Left ventricle myocardium inferior (tissue), 1 donor: ENCODE measurements around the gene SLC16A8. TPM values are rescaled to one million over a fixed set of nuclear protein-coding genes. Genes with fewer than 3 reads are reported as not detected.
A peak's percentile ranks its signal among the peaks of the same experiment; 100 is the strongest.

Experiments
- DNase-seq: peaks from one replicate; pipeline ENCODE4 v3.0.0-alpha.2; 2020
- H3K27ac ChIP-seq: fragments of 200-600 bp; replicated peaks from 2 replicates; pipeline ENCODE4 v1.8.0; 2021
- H3K27me3 ChIP-seq: fragments of 200-600 bp; 2 replicates; pipeline ENCODE4 v1.8.0; 2021; ENCODE audit warnings: low read depth
- H3K36me3 ChIP-seq: fragments of 200-600 bp; 2 replicates; pipeline ENCODE4 v1.8.0; 2021
- H3K4me1 ChIP-seq: fragments of 200-600 bp; 2 replicates; pipeline ENCODE4 v1.8.0; 2021
- H3K4me3 ChIP-seq: fragments of 200-600 bp; 2 replicates; pipeline ENCODE4 v1.8.0; 2021; ENCODE audit warnings: mild to moderate bottlenecking, moderate library complexity
- H3K9me3 ChIP-seq: fragments of 200-600 bp; replicated peaks from 2 replicates; pipeline ENCODE4 v1.8.0; 2021
- intact Hi-C: fragments of 100-400 bp; cut with micrococcal nuclease; formaldehyde crosslinking; loops from one replicate; pipeline ENCODE4 v1.11.0; 2022
- total RNA-seq: library from RNA; stranded (reverse); fragmentation: NEBNext Ultra II Directional; extraction: Animal tissue kit (Norgen Biotek cat#: 25700); gene quantifications from one replicate; pipeline ENCODE4 v1.2.1, GENCODE V29; 2021
- TF ChIP-seq, protein P1 (sequence below): fragments of 200-600 bp; IDR thresholded peaks from 2 replicates; pipeline ENCODE4 v1.8.0; 2021; ENCODE audit warnings: antibody characterized with exemption, mild to moderate bottlenecking, borderline replicate concordance
- donor health status: DM: no; HTN: yes; CAD: no; lungs with severe emphysema.

SLC16A8 gene
- total RNA-seq, 1 donor from 2014 or later = not detected

DNA sequence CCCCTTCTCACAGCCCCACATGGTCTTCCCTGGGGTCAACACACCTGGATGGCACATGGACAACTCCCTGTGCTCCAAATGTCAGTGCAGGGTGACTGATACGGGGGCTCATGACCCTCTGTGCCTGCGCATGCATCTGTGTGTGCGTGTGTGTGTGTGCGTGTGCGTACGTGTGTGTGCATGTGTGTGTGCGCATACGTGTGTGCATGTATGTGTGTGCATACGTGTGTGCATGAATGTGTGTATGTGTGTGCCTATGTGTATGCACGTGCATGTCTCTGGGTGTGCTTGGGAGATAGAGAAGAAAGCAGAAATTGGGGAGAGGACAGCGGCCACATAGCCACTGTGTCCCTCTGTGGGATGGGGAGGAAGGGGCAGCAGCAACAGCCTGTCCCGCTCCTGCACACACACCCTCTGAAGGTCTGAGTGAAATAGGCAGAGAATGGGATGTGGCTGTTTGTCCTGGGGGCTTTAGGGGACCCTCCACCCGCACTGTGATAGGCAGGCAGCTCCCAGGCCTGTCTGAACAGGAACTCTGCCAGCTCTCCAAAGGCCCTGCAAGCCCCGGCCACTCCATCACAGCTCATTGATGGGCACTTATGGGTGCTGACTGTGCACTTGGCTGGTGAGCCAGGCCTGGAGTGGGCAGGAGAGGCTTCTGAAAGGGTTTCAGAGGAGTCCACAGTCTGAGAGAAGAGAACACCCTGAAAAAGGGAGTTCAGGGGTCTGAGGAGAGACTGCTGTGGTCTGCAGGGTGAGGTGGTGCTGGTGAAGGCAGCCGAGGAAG, 55.4 kb downstream of the SLC16A8 start:
- Histone ChIP-seq H3K27me3 (no peaks in the 10 kb centered on the region), H3K9me3 (no peaks in the 10 kb centered on the region), H3K36me3 (no peaks in the 10 kb centered on the region), H3K4me3 (no peak overlapping the region), H3K27ac (peak overlapping the region; percentile 48), H3K4me1 (peaks cover 10% of the 10 kb centered on the region)
- DNase-seq = no peak
- intact Hi-C loops = no loop called here
- TF ChIP-seq, protein P1, sequence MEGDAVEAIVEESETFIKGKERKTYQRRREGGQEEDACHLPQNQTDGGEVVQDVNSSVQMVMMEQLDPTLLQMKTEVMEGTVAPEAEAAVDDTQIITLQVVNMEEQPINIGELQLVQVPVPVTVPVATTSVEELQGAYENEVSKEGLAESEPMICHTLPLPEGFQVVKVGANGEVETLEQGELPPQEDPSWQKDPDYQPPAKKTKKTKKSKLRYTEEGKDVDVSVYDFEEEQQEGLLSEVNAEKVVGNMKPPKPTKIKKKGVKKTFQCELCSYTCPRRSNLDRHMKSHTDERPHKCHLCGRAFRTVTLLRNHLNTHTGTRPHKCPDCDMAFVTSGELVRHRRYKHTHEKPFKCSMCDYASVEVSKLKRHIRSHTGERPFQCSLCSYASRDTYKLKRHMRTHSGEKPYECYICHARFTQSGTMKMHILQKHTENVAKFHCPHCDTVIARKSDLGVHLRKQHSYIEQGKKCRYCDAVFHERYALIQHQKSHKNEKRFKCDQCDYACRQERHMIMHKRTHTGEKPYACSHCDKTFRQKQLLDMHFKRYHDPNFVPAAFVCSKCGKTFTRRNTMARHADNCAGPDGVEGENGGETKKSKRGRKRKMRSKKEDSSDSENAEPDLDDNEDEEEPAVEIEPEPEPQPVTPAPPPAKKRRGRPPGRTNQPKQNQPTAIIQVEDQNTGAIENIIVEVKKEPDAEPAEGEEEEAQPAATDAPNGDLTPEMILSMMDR = no peak

Other genes with a start within 250 kb of the SLC16A8 start
- gene ANKRD54, start 239.8 kb downstream of the SLC16A8 start, total RNA-seq = 19.4 TPM
- 379 TPM for gene EIF3L, start 234.8 kb downstream of the SLC16A8 start, total RNA-seq
- 14.8 TPM for gene MICALL1, start 177.9 kb downstream of the SLC16A8 start, total RNA-seq
- gene C22orf23, start 130.6 kb downstream of the SLC16A8 start, total RNA-seq = 0.82 TPM
- gene POLR2F, start 130.5 kb downstream of the SLC16A8 start, total RNA-seq = 79.3 TPM
- 1.2 TPM for gene SOX10, start 99.6 kb downstream of the SLC16A8 start, total RNA-seq
- 21.1 TPM for gene PICK1, start 26.8 kb downstream of the SLC16A8 start, total RNA-seq
- gene BAIAP2L2, start 26.5 kb upstream of the SLC16A8 start, total RNA-seq = 0.16 TPM
- 14.1 TPM for gene PLA2G6, start 97.6 kb upstream of the SLC16A8 start, total RNA-seq
- gene MAFF, start 117.8 kb upstream of the SLC16A8 start, total RNA-seq = 4.7 TPM
- 50.6 TPM for gene TMEM184B, start 188.8 kb upstream of the SLC16A8 start, total RNA-seq
- 76.1 TPM for gene CSNK1E, start 233.2 kb upstream of the SLC16A8 start, total RNA-seq